GM23338 (cell line): ENCODE measurements around the gene TRAF3. TPM values are rescaled to one million over a fixed set of nuclear protein-coding genes. Genes with fewer than 3 reads are reported as not detected.

ENCODE experiments used
- ATAC-seq: fragments of 200-7000 bp; cut with Tn5 transposase; 3 replicates; pipeline ENCODE4 v1.9.1; 2020
- DNase-seq: peaks from one replicate; pipeline ENCODE4 v3.0.0-alpha.2; 2015; ENCODE audit warnings: low spot score
- H2AFZ ChIP-seq: fragments of 200-600 bp; sonication (generic); 2 replicates; pipeline ENCODE4 v1.8.0; 2016; ENCODE audit warnings: antibody characterized with exemption, mild to moderate bottlenecking, moderate library complexity
- H3F3A ChIP-seq: fragments of 200-600 bp; sonication (generic); replicated peaks from 2 replicates; pipeline ENCODE4 v1.8.0; 2017; ENCODE audit warnings: antibody characterized with exemption, mixed run types, low read depth
- H3K27ac ChIP-seq: fragments of 200-600 bp; sonication (generic); 2 replicates; pipeline ENCODE4 v1.6.1; 2016; ENCODE audit warnings: low read depth
- H3K27me3 ChIP-seq: fragments of 200-600 bp; sonication (generic); 2 replicates; pipeline ENCODE4 v1.8.0; 2016; ENCODE audit warnings: mild to moderate bottlenecking, mixed run types, moderate library complexity; ENCODE audit not compliant: insufficient read depth
- H3K36me3 ChIP-seq: fragments of 200-600 bp; sonication (generic); 2 replicates; pipeline ENCODE4 v1.8.0; 2016; ENCODE audit warnings: mild to moderate bottlenecking; ENCODE audit not compliant: insufficient read depth
- H3K4me1 ChIP-seq: fragments of 200-600 bp; sonication (generic); 2 replicates; pipeline ENCODE4 v1.8.0; 2016; ENCODE audit warnings: mild to moderate bottlenecking, moderate library complexity; ENCODE audit not compliant: insufficient read depth
- H3K4me2 ChIP-seq: fragments of 200-600 bp; sonication (generic); 2 replicates; pipeline ENCODE4 v1.7.1; 2017; ENCODE audit warnings: mixed run types
- H3K4me3 ChIP-seq: fragments of 200-600 bp; sonication (generic); 2 replicates; pipeline ENCODE4 v1.6.1; 2016; ENCODE audit warnings: mixed run types
- H3K79me2 ChIP-seq: fragments of 200-600 bp; sonication (generic); replicated peaks from 2 replicates; pipeline ENCODE4 v1.8.0; 2017; ENCODE audit warnings: mild to moderate bottlenecking; ENCODE audit not compliant: insufficient read depth
- H3K9me2 ChIP-seq: fragments of 200-600 bp; sonication (generic); 2 replicates; pipeline ENCODE4 v1.8.0; 2017; ENCODE audit not compliant: insufficient read depth
- H4K20me1 ChIP-seq: fragments of 200-600 bp; sonication (generic); replicated peaks from 2 replicates; pipeline ENCODE4 v1.8.0; 2017; ENCODE audit warnings: mild to moderate bottlenecking; ENCODE audit not compliant: insufficient read depth
- H3K27ac Mint-ChIP-seq: 2 replicates; pipeline ENCODE4 v1.8.0; 2020; ENCODE audit warnings: inconsistent platforms, mild to moderate bottlenecking, moderate library complexity, mixed read lengths
- H3K27me3 Mint-ChIP-seq: 3 replicates; pipeline ENCODE4 v1.8.0; 2022; ENCODE audit warnings: low read depth, mild to moderate bottlenecking, moderate library complexity, mixed read lengths, inconsistent platforms; ENCODE audit not compliant: insufficient read depth, poor library complexity
- H3K36me3 Mint-ChIP-seq: 3 replicates; pipeline ENCODE4 v1.8.0; 2021; ENCODE audit warnings: low read depth, mild to moderate bottlenecking, inconsistent platforms, moderate library complexity, mixed read lengths
- H3K4me1 Mint-ChIP-seq: 3 replicates; pipeline ENCODE4 v1.8.0; 2020; ENCODE audit warnings: mild to moderate bottlenecking, inconsistent platforms, mixed read lengths
- H3K4me3 Mint-ChIP-seq: 3 replicates; pipeline ENCODE4 v1.8.0; 2021; ENCODE audit warnings: moderate library complexity, mild to moderate bottlenecking, inconsistent platforms, mixed read lengths
- H3K9me3 Mint-ChIP-seq: 3 replicates; pipeline ENCODE4 v1.8.0; 2020; ENCODE audit warnings: moderate library complexity, mild to moderate bottlenecking, inconsistent platforms, mixed read lengths
- CREB1 ChIP-seq: fragments of 250-450 bp; sonication (Bioruptor Pico); IDR thresholded peaks from 2 replicates; pipeline ENCODE4 v1.5.0; 2020; ENCODE audit warnings: low read depth, mild to moderate bottlenecking, moderate library complexity
- CTCF ChIP-seq, 2 experiments: fragments of 200-600 bp in 1 of 2; sonication (generic) in 1 of 2; conservative IDR thresholded peaks; 2 replicates each; pipeline versions ENCODE4 v1.5.1 to v1.6.1; 2016 to 2017; ENCODE audit warnings: antibody characterized with exemption in 2 of 2, low read depth in 2 of 2, mild to moderate bottlenecking in 2 of 2, moderate library complexity in 1 of 2
- ETS1 ChIP-seq: IDR thresholded peaks from 2 replicates; pipeline ENCODE4 v1.6.1; 2016; ENCODE audit warnings: antibody characterized with exemption
- EZH2 ChIP-seq: fragments of 200-600 bp; sonication (generic); IDR thresholded peaks from one replicate; pipeline ENCODE4 v1.8.0; 2017; ENCODE audit warnings: antibody characterized with exemption, mild to moderate bottlenecking, low read depth; ENCODE audit not compliant: unreplicated experiment
- EZH2phosphoT487 ChIP-seq: fragments of 200-600 bp; sonication (generic); IDR thresholded peaks from one replicate; pipeline ENCODE4 v1.8.1; 2018; ENCODE audit warnings: antibody characterized with exemption; ENCODE audit not compliant: unreplicated experiment
- JUNB ChIP-seq: IDR thresholded peaks from one replicate; pipeline ENCODE4 v1.6.1; 2016; ENCODE audit warnings: antibody characterized with exemption; ENCODE audit not compliant: unreplicated experiment
- NANOG ChIP-seq: IDR thresholded peaks from 2 replicates; pipeline ENCODE4 v1.6.1; 2016; ENCODE audit warnings: antibody characterized with exemption, borderline replicate concordance
- REST ChIP-seq: IDR thresholded peaks from one replicate; pipeline ENCODE4 v1.6.1; 2018; ENCODE audit warnings: antibody characterized with exemption; ENCODE audit not compliant: unreplicated experiment
- STAT1 ChIP-seq: IDR thresholded peaks from one replicate; pipeline ENCODE4 v1.6.1; 2016; ENCODE audit warnings: antibody characterized with exemption; ENCODE audit not compliant: unreplicated experiment
- ZNF114 ChIP-seq: fragments of 250-450 bp; sonication (Bioruptor Pico); IDR thresholded peaks from 2 replicates; pipeline ENCODE4 v1.5.0; 2020; ENCODE audit warnings: mild to moderate bottlenecking, moderate library complexity
- ZNF331 ChIP-seq: fragments of 250-450 bp; sonication (Bioruptor Pico); IDR thresholded peaks from 2 replicates; pipeline ENCODE4 v1.5.0; 2020; ENCODE audit warnings: low read depth, mild to moderate bottlenecking, moderate library complexity
- ZNF462 ChIP-seq: fragments of 250-450 bp; sonication (Bioruptor Pico); IDR thresholded peaks from 2 replicates; pipeline ENCODE4 v1.5.0; 2020; ENCODE audit warnings: mild to moderate bottlenecking, moderate library complexity
- polyA plus RNA-seq: library from polyadenylated mRNA; unstranded; fragments of >200 nt; fragmentation: Nextera tagmentation; extraction: Ambion mirVana; gene quantifications from 2 replicates; pipeline ENCODE4 v1.2.1, GENCODE V29; 2016
- total RNA-seq: library from RNA; depleted of rRNA; stranded (reverse); fragments of >200 nt; shearing (Covaris generic); gene quantifications from 2 replicates; pipeline ENCODE4 v1.2.3, GENCODE V29; 2014

The TRAF3 gene
- total and polyA plus RNA-seq, 2 experiments from 2014 or later: 3.7 to 9.3 TPM

- H3K4me1 ChIP-seq: peaks cover 4% of the 10 kb centered on the region; the same call in 1 of the 2 replicates
These were observed 26.2 kb upstream of the TRAF3 start for GRCh38 chr14:102751088-102751487.

More at GRCh38 chr14:102751088-102751487, 26.2 kb upstream of the TRAF3 start:
- Histone ChIP-seq H3F3A (0 out of 2 replicates have a peak, but pooled peaks cover 4% of the 10 kb centered on the region), H4K20me1 (no peaks in the 10 kb centered on the region), H3K27me3 (no peaks in the 10 kb centered on the region), H3K27ac (no peak overlapping the region), H3K79me2 (no peaks in the 10 kb centered on the region), H3K9me2 (no peaks in the 10 kb centered on the region), H3K4me2 (no peak overlapping the region), H3K36me3 (no peaks in the 10 kb centered on the region), H3K4me3 (no peak overlapping the region), H2AFZ (no peak overlapping the region)
- TF ChIP-seq REST (no peak), ZNF462 (no peak), ZNF114 (no peak), EZH2phosphoT487 (no peak), CREB1 (CRISPR knock-in tag) (no peak), STAT1 (no peak), NANOG (no peak), EZH2 (no peak), CTCF (conservative IDR thresholded peaks at IDR 0.05; ENCODE audit: low read depth in 2 of 2) (no peak), JUNB (no peak), ETS1 (no peak), ZNF331 (CRISPR knock-in tag) (no peak)
- ATAC-seq (no peak; the same call in 2 of the 3 replicates), DNase-seq (no peak)
- Mint-ChIP-seq H3K4me1 (peaks cover 17% of the 10 kb centered on the region), H3K36me3 (peaks cover 3% of the 10 kb centered on the region; the same call in 2 of the 3 replicates), H3K27me3 (peaks cover 14% of the 10 kb centered on the region), H3K4me3 (no peak overlapping the region), H3K27ac (no peak overlapping the region), H3K9me3 (no peaks in the 10 kb centered on the region)
